ENCODE measurements around the gene NKTR.

Gene NKTR

DNA sequence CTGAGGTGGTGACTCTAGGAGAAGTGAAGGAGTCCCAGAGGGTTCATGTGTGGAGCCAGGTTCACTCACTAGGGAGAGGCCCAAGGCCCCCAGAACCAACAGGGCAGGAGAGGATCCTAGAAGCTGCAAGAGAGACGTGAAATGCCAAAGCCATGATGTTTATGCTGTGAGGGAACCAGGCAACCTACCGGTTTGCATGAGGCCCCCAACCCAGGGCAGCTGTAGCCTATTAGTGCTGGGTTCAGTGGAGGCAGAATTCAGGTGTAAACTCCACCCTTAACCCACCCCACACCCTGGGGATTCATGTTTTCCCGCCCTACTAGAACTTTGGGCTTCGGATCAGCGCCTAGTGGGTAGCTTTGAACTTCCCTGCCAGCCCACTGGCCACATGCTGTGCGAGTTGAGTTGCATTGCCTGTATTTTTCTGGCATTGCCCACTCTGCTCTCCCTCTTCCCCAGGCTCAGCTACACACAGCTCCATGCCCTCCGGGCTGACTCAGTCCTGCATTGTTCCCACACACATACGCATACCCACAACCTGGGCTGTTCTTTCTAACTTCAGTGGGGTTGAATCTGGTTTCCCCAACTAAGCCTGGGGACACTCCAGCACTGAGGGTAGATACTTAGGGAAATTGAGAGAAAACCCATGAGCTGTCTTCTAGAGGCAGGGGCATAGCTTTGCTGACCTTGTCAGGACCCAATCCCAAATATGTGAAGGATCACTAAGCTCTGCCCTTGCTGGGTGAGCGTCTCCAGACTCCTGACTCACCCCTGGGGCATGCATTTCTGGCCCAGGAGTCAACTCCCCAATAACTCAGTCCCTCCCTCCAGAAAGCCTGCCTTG, 51.0 kb downstream of the NKTR start:
- Histone ChIP-seq H3K9ac (ENCODE audit: low read depth, low read length) (no peak overlapping the region), H3K27ac (ENCODE audit: low read depth, low read length) (no peak overlapping the region; the same call in 1 of the 2 replicates), H3K36me3 (ENCODE audit: insufficient read depth, low read length) (peaks cover 31% of the 10 kb centered on the region), H3K4me3 (ENCODE audit: low read length) (no peak overlapping the region), H3K27me3 (ENCODE audit: insufficient read depth, low read length) (no peaks in the 10 kb centered on the region), H3K4me1 (ENCODE audit: insufficient read depth, low read length) (peaks cover 53% of the 10 kb centered on the region), H3K9me3 (ENCODE audit: insufficient read depth, low read depth, low read length) (no peaks in the 10 kb centered on the region)
- WGBS = 37% methylated on average over 9 of the region's 9 CpGs

DNA sequence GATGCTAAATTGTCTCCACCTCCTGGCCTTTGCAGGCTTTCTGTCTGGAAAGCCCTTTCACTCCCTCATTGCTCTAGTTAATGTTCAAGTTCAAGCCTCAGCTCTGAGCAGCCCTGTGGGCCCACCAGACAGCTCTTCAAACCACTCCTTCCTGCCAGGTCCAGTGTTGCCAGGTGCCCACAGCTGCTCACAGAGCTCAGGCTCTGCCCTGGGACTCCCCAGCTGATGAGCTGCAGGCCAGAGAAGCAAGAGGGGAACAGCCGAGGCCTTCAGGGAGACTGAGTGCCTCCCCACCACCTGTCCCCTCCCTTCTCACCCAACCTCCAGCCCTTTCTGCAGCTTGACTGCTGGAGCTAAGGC, 51.7 kb downstream of the NKTR start:
- WGBS = 71% methylated on average over 1 of the region's 1 CpG
- peaks cover 47% of the 10 kb centered on the region for H3K4me1 ChIP-seq (ENCODE audit: insufficient read depth, low read length)
- peaks cover 24% of the 10 kb centered on the region for H3K36me3 ChIP-seq (ENCODE audit: insufficient read depth, low read length)
- no peak overlapping the region for H3K27ac ChIP-seq (ENCODE audit: low read depth, low read length)
- H3K9ac ChIP-seq (ENCODE audit: low read depth, low read length) = no peak overlapping the region
- no peak overlapping the region for H3K4me3 ChIP-seq (ENCODE audit: low read length)
- no peaks in the 10 kb centered on the region for H3K9me3 ChIP-seq (ENCODE audit: insufficient read depth, low read depth, low read length)
- H3K27me3 ChIP-seq (ENCODE audit: insufficient read depth, low read length) = no peaks in the 10 kb centered on the region

DNA sequence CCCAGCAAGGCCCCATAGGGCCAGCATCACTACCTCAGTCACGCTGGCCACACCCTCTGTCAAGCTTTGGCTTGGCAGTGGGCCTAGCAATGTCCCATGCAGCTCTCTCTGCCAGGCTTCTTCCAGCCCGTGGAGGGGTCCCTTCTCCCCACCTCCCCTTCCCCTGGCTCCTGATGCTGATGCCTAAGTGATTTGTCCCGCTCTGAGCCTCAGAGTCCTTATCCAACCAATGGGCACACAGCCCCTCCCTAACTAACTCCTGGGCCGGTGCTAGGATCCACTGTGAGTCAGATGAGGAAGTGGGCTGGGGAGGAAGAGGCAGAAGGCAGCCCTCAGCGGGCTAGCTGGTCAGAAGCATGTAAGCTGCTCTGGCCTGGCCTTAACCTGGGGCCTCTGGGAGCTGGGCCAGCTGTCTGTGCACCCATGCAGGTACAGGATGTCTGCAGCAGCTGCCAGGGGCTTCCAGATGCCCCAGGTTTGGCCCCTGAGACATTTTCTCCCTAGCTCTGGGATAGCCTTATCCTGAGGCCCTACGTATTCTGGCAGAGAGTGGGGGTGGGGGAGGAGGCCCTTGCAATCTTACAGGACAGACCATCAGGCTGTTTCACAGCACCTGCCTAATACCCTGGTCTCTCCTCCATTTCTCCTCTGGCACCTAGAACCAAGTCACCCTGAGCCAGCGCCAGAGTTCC, 52.3 kb downstream of the NKTR start:
- H3K4me3 ChIP-seq (ENCODE audit: low read length) = peak overlapping the region; percentile 69
- WGBS = 52% methylated on average over 7 of the region's 7 CpGs
- no peak overlapping the region for H3K9ac ChIP-seq (ENCODE audit: low read depth, low read length)
- no peaks in the 10 kb centered on the region for H3K9me3 ChIP-seq (ENCODE audit: insufficient read depth, low read depth, low read length)
- peaks cover 42% of the 10 kb centered on the region for H3K4me1 ChIP-seq (ENCODE audit: insufficient read depth, low read length)
- peaks cover 18% of the 10 kb centered on the region for H3K36me3 ChIP-seq (ENCODE audit: insufficient read depth, low read length)
- H3K27me3 ChIP-seq (ENCODE audit: insufficient read depth, low read length) = no peaks in the 10 kb centered on the region
- no peak overlapping the region for H3K27ac ChIP-seq (ENCODE audit: low read depth, low read length)

DNA sequence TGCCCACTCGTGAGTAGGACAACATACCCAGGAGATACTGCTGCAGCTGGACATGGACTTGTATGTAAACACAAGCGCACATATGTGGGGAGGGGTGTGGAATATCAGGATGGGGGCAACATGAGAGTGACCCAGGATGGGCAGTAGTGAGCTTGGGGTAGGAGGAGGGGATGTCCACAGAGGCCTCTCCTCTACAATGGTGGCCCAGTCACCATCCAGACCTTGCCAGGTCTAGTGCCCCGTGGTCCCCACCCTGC, 52.7 kb downstream of the NKTR start:
- peaks cover 37% of the 10 kb centered on the region for H3K4me1 ChIP-seq (ENCODE audit: insufficient read depth, low read length)
- no peaks in the 10 kb centered on the region for H3K27me3 ChIP-seq (ENCODE audit: insufficient read depth, low read length)
- H3K4me3 ChIP-seq (ENCODE audit: low read length) = peak overlapping the region; percentile 69
- peaks cover 14% of the 10 kb centered on the region for H3K36me3 ChIP-seq (ENCODE audit: insufficient read depth, low read length)
- 74% methylated on average over 3 of the region's 3 CpGs for WGBS
- H3K9ac ChIP-seq (ENCODE audit: low read depth, low read length) = no peak overlapping the region
- no peaks in the 10 kb centered on the region for H3K9me3 ChIP-seq (ENCODE audit: insufficient read depth, low read depth, low read length)
- H3K27ac ChIP-seq (ENCODE audit: low read depth, low read length) = no peak overlapping the region

DNA sequence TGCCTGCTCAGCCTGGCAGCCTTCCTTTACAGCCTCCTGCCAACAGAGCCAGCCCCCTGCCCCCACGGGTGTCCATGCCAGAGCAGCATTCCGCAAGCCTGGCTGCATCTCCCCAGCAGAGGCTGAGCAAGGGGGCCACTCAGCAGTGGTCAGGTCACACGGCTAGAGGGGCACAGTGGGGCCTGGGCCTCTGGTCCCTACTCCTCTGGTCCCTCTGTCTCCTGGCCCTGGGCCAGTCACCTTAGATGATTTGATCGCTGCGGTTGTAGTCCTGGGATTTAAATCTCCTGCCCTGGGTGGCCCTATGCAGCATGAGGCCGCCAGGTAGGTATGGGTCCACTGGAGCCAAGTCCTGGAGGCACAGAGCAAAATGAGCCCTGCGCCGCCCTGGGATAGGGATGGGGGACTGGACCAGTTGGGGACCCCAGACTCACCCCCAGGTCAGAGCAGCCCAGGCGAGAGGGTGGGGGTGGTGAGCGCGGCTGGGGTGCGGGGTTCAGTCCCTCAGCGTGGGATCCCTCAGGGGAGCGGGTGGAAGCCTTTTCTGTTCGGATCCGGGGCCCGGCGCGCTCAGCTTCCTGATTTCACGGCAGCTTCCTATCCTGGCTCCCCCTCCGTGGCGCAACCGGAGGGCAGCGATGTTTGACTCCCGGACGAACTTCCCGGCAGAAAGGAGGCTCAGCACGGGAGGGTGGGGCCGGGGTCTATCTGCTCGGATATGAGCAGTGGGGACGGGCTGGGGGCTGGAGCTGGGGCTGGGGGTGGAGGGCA, 53.3 kb downstream of the NKTR start, which contains the start of gene ZBTB47:
Gene ZBTB47, plus strand, starts transcription at position 138 of the 771 bp plus-strand sequence. CDS start 4,659 bp downstream, outside the sequence.
- H3K9me3 ChIP-seq (ENCODE audit: insufficient read depth, low read depth, low read length) = no peaks in the 10 kb centered on the region
- peaks cover 37% of the 10 kb centered on the region for H3K4me1 ChIP-seq (ENCODE audit: insufficient read depth, low read length)
- 0 out of 2 replicates have a peak within 1 kb of the TSS, but pooled peaks have one; percentile 53 for H3K27ac ChIP-seq (ENCODE audit: low read depth, low read length)
- H3K4me3 ChIP-seq (ENCODE audit: low read length) = peak within 1 kb of the TSS; percentile 69
- H3K36me3 ChIP-seq (ENCODE audit: insufficient read depth, low read length) = peaks cover 8% of the 10 kb centered on the region
- peak within 1 kb of the TSS; percentile 85 for H3K9ac ChIP-seq (ENCODE audit: low read depth, low read length)
- 14% methylated on average over 31 of the region's 31 CpGs for WGBS
- H3K27me3 ChIP-seq (ENCODE audit: insufficient read depth, low read length) = no peaks in the 10 kb centered on the region

DNA sequence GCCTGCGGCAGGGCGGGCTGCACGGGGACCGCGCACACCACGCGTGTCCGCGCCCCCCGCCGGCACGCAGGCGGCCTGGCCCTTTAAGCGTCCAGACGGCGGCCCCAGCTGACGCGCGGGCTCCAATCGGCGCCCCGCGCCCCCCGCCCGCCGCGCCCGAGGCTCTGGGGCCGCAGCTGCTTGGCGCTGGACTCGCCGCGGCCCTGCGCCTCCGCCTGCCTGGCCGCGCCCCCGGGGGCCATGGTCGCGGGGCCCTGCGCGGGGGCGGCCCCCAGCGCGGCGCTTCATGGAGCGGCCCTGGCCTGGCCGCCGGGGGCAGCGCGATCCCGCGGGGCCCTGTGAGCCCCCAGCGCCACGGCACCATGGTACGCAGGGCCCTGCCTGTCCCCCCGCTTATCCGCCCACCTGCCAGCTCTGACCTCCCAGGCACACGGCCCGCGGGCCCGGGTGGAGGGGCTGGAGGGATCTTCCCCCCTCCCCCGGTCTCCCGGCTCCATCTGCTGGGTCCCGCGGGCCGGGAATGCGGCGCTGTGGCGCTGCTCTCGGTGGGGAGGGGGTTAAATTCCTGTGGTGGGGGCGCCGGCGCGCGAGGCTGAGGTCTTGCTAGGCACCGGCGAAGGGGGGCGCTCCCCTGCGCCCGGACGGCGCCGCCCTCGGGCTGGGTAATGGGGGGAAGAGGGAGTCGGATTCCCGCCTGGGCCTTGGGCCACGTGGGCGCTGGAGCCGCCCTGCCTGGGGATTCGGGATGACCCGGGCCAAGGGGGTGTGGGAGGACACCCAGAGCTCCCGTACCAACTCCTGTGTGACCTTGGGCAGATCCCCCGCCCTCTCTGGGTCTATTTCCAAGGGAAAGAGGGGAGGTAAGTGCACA, 54.1 kb downstream of the NKTR start:
- Histone ChIP-seq H3K27ac (ENCODE audit: low read depth, low read length) (peak overlapping the region; percentile 53), H3K4me1 (ENCODE audit: insufficient read depth, low read length) (peaks cover 37% of the 10 kb centered on the region), H3K4me3 (ENCODE audit: low read length) (peak overlapping the region; percentile 69), H3K27me3 (ENCODE audit: insufficient read depth, low read length) (no peaks in the 10 kb centered on the region), H3K36me3 (ENCODE audit: insufficient read depth, low read length) (peaks cover 2% of the 10 kb centered on the region; the same call in 1 of the 2 replicates), H3K9ac (ENCODE audit: low read depth, low read length) (peak overlapping the region; percentile 85), H3K9me3 (ENCODE audit: insufficient read depth, low read depth, low read length) (no peaks in the 10 kb centered on the region)
- under 1% methylated on average over 92 of the region's 94 CpGs for WGBS

DNA sequence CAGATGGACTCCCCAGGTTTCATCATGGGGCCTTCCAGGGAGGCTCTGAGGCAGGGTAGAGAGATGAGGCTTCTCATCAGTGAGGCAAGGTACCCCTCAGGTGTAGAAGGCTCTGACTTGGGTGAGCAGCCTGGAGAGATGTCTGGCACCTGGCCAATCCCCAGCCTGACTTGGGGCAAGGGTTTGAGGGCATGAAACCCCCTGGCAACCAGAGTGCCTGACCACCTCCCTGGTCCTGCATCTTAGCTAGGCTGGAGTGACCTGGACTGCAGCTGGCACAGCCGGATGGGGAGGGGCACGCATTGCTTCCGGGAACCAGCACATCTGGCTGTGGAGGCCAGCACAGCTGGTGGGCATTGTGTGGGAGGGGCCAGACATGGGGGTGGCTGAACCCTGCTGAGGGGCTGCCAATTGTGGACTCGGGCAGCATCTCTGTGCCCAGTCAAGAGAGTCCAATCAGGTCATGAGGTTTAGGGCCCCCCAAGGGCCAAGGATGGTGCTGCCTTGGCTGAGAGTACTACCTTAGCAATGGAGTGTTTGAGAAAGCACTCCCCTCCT, 54.9 kb downstream of the NKTR start:
- Histone ChIP-seq H3K9ac (ENCODE audit: low read depth, low read length) (peak overlapping the region; percentile 85; the same call in 1 of the 2 replicates), H3K4me3 (ENCODE audit: low read length) (peak overlapping the region; percentile 69)

DNA sequence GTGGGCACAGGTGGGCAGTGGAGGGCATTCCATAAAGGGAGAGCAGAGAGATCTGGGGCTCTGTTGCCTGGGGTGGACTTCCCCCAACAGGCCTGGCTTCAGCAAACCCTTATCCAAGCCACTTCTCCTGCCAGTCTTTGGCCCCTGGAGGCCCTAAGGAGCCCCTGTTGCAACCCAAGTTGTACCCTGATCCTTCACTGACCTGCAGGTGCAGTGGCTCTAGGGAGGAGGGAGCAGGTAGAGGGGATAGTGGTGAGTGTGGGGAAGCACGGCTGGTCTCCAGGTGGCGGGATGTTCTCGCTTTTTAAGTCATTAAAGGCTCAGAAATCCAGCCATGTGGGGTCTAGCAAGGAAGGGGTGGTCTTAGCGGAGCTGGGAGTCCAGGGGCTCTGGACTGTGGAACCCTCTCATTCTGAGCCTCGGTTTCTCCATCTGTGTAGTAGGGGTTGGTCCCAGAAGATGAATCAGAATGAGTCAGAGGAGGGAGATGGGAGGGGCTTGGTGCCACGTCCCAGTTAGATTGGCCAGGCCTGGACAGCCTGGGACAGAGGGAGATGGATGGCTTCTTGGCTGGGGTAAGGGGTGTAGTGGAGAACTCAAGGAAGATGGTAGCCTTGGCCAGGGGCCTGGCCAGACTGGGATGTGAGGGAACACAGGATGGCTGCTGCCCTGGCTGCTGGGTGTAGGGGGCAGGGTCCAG, 55.6 kb downstream of the NKTR start:
- WGBS = 81% methylated on average over 6 of the region's 6 CpGs
- H3K4me1 ChIP-seq (ENCODE audit: insufficient read depth, low read length) = peaks cover 34% of the 10 kb centered on the region

More for the DNA sequence above, 54.9 kb downstream of the NKTR start:
- Histone ChIP-seq H3K36me3 (ENCODE audit: insufficient read depth, low read length) (no peaks in the 10 kb centered on the region), H3K4me1 (ENCODE audit: insufficient read depth, low read length) (peaks cover 37% of the 10 kb centered on the region), H3K9me3 (ENCODE audit: insufficient read depth, low read depth, low read length) (no peaks in the 10 kb centered on the region), H3K27ac (ENCODE audit: low read depth, low read length) (peak overlapping the region; percentile 50; the same call in 1 of the 2 replicates), H3K27me3 (ENCODE audit: insufficient read depth, low read length) (no peaks in the 10 kb centered on the region)
- 52% methylated on average over 4 of the region's 4 CpGs for WGBS

DNA sequence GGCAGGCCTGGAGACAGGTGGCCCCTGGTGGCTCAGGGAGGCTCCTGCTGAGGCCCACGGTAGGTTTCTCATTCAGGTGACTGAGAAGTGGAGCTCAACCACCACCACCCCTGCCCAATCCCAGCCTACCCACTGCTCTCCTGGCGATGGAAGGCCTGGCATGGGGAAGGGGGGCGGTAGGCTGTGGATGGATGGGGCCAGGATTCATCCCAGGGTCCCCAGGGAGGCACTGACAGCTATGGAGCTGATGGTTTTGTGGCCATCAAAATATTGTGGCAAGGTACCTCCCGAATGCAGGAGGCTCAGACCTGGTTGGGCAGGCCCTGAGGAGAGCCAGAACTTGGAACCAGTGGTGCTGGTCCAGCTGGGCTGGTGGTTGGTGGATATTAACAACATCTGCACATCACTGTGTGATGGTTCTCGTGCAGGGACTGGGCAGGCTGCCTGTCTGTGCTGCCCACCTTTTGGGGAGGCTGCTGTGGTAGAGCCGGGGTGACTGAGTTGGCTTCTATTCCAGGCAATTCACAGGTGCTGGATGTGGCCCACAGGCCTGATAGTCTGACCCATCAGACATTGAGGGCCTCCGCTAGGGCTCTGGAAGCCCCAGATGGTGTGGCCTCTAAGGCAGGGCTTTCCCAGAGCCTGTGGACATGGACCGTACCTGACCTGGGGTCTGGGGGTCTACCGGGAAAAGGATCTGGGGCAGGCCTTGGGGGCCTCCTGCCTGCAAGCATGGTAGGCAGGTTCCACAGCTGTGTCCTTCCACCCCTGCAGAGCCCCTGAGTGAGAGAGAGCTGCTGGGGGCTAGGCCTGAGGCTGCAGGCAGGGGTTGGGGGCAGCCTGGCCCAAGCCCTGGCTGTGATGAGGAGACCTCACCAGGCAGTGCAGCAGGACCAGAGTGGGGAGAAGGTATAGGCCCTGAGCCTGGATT, 56.5 kb downstream of the NKTR start:
- Histone ChIP-seq H3K4me1 (ENCODE audit: insufficient read depth, low read length) (peaks cover 25% of the 10 kb centered on the region), H3K27ac (ENCODE audit: low read depth, low read length) (no peak overlapping the region), H3K9ac (ENCODE audit: low read depth, low read length) (no peak overlapping the region), H3K4me3 (ENCODE audit: low read length) (no peak overlapping the region), H3K36me3 (ENCODE audit: insufficient read depth, low read length) (no peaks in the 10 kb centered on the region), H3K9me3 (ENCODE audit: insufficient read depth, low read depth, low read length) (no peaks in the 10 kb centered on the region), H3K27me3 (ENCODE audit: insufficient read depth, low read length) (no peaks in the 10 kb centered on the region)
- 92% methylated on average over 8 of the region's 9 CpGs for WGBS

More for the DNA sequence above, 55.6 kb downstream of the NKTR start:
- H3K27ac ChIP-seq (ENCODE audit: low read depth, low read length) = no peak overlapping the region
- no peak overlapping the region for H3K9ac ChIP-seq (ENCODE audit: low read depth, low read length)
- H3K9me3 ChIP-seq (ENCODE audit: insufficient read depth, low read depth, low read length) = no peaks in the 10 kb centered on the region
- no peaks in the 10 kb centered on the region for H3K36me3 ChIP-seq (ENCODE audit: insufficient read depth, low read length)
- no peaks in the 10 kb centered on the region for H3K27me3 ChIP-seq (ENCODE audit: insufficient read depth, low read length)
- no peak overlapping the region for H3K4me3 ChIP-seq (ENCODE audit: low read length)
